HepG2 (cell line): ENCODE measurements around the gene PDZD2. TPM values are rescaled to one million over a fixed set of nuclear protein-coding genes. Genes with fewer than 3 reads are reported as not detected.

Source experiments
- ETV6 ChIP-seq: sonication (generic); formaldehyde crosslinking; conservative IDR thresholded peaks from 2 replicates; pipeline ENCODE4 v1.4.0; 2020; ENCODE audit warnings: missing genetic modification reagents
- FOSL2 ChIP-seq: sonication (generic); formaldehyde crosslinking; IDR thresholded peaks from 2 replicates; pipeline ENCODE4 v1.4.0; 2020; ENCODE audit warnings: missing genetic modification reagents
- LCORL ChIP-seq, 2 experiments: fragments of 450-650 bp in 1 of 2; sonication (generic) in 1 of 2; formaldehyde crosslinking in 1 of 2; IDR thresholded peaks; 2 replicates each; pipeline versions ENCODE4 v1.5.0 to v1.6.1; 2017 to 2020; ENCODE audit warnings: antibody characterized with exemption in 1 of 2, missing genetic modification reagents in 1 of 2
- MAFF ChIP-seq: IDR thresholded peaks from 2 replicates; pipeline ENCODE4 v1.6.1; 2011; ENCODE audit warnings: low read depth, low read length, improper control_type of control experiment
- MED8 ChIP-seq: sonication (generic); formaldehyde crosslinking; IDR thresholded peaks from 2 replicates; pipeline ENCODE4 v1.8.1; 2023; ENCODE audit warnings: mild to moderate bottlenecking, missing genetic modification reagents; ENCODE audit not compliant: insufficient replicate concordance
- SMC3 ChIP-seq: IDR thresholded peaks from 2 replicates; pipeline ENCODE4 v1.6.1; 2011; ENCODE audit warnings: low read length, improper control_type of control experiment
- U2AF2 ChIP-seq: fragments of 200-400 bp; formaldehyde crosslinking; IDR thresholded peaks from 2 replicates; pipeline ENCODE4 v1.6.1; 2017; ENCODE audit warnings: low read depth, mild to moderate bottlenecking, low read length
- ZMYM2 ChIP-seq: sonication (generic); formaldehyde crosslinking; IDR thresholded peaks from 2 replicates; pipeline ENCODE4 v1.8.0; 2022; ENCODE audit warnings: mild to moderate bottlenecking, missing genetic modification reagents
- ZNF263 ChIP-seq: sonication (generic); formaldehyde crosslinking; IDR thresholded peaks from 2 replicates; pipeline ENCODE4 v1.4.0; 2020; ENCODE audit warnings: missing genetic modification reagents
- ZNF329 ChIP-seq: sonication (generic); formaldehyde crosslinking; IDR thresholded peaks from 2 replicates; pipeline ENCODE4 v1.9.0; 2021; ENCODE audit warnings: low read depth, mild to moderate bottlenecking, missing genetic modification reagents
- polyA plus RNA-seq, 8 experiments: library from polyadenylated mRNA; depleted of rRNA in 3 of 8; stranded (reverse) in 7 of 8; unstranded in 1 of 8; fragments of >200 nt; fragmentation: Illumina TruSeq in 4 of 8; extraction: Trizol in 4 of 8; gene quantifications; 2 replicates each; pipeline versions ENCODE4 v1.2.1 to v1.2.3, GENCODE V29; 2011 to 2016; ENCODE audit warnings: low read depth in 4 of 8, missing spikeins in 1 of 8, mixed read lengths in 1 of 8; ENCODE audit not compliant: insufficient read depth in 1 of 8
- total RNA-seq, 5 experiments: library from RNA; depleted of rRNA; stranded (reverse); fragments of >200 nt; fragmentation: Illumina TruSeq; extraction: Trizol; gene quantifications; 2 replicates each; pipeline ENCODE4 v1.2.3, GENCODE V29; 2016; ENCODE audit warnings: low read depth in 1 of 5
- TF ChIP-seq, protein P1 (sequence below): sonication (generic); formaldehyde crosslinking; IDR thresholded peaks from 2 replicates; pipeline ENCODE4 v1.5.0; 2020; ENCODE audit warnings: missing genetic modification reagents
- TF ChIP-seq, protein P2 (sequence below): sonication (generic); formaldehyde crosslinking; IDR thresholded peaks from 2 replicates; pipeline ENCODE4 v1.4.0; 2020; ENCODE audit warnings: missing genetic modification reagents, low read depth, mild to moderate bottlenecking, borderline replicate concordance
- TF ChIP-seq, protein P3 (sequence below), 2 experiments: sonication (generic) in 1 of 2; formaldehyde crosslinking in 1 of 2; IDR thresholded peaks; 2 replicates each; pipeline versions ENCODE4 v1.6.1 to v1.9.0; 2014 to 2022; ENCODE audit warnings: antibody characterized with exemption in 1 of 2, borderline replicate concordance in 1 of 2, inconsistent platforms in 1 of 2, low read depth in 1 of 2, missing genetic modification reagents in 1 of 2

PDZD2 gene
- total and polyA plus RNA-seq, 2 of the 13 experiments (the other 11 are each of a cell fraction or from before 2014, with no cell fraction given) = 0.04 TPM; not detected in 1

DNA sequence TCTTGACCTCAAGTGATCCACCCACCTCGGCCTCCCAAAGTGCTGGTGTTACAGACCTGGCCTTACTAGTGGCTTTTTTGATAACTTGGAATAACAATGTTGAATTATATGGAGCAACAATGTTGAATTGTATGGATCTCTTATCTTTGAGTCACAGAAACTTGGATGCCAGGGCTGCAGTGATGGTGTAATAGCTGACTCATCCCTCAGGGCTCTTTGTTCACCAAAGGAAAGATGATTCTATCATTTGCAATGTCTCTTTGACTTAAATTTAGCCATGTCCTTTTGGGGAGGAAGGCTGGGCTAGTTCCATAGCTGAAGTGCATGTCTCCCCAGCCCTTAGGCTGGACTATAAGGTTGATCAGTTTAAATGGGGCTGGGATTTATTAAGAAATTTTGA is 172.3 kb downstream of the PDZD2 start (continued):
- no peak for TF ChIP-seq MED8 (CRISPR knock-in tag)
- TF ChIP-seq, protein P1, sequence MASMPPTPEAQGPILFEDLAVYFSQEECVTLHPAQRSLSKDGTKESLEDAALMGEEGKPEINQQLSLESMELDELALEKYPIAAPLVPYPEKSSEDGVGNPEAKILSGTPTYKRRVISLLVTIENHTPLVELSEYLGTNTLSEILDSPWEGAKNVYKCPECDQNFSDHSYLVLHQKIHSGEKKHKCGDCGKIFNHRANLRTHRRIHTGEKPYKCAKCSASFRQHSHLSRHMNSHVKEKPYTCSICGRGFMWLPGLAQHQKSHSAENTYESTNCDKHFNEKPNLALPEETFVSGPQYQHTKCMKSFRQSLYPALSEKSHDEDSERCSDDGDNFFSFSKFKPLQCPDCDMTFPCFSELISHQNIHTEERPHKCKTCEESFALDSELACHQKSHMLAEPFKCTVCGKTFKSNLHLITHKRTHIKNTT = no peak
- TF ChIP-seq MAFF = 0 out of 2 replicates have a peak, but pooled peaks have one; percentile 5
- TF ChIP-seq ZNF329 (CRISPR knock-in tag) = no peak
- no peak for TF ChIP-seq U2AF2
- no peak for TF ChIP-seq SMC3
- TF ChIP-seq ZNF263 (CRISPR knock-in tag) = no peak
- TF ChIP-seq, protein P2, sequence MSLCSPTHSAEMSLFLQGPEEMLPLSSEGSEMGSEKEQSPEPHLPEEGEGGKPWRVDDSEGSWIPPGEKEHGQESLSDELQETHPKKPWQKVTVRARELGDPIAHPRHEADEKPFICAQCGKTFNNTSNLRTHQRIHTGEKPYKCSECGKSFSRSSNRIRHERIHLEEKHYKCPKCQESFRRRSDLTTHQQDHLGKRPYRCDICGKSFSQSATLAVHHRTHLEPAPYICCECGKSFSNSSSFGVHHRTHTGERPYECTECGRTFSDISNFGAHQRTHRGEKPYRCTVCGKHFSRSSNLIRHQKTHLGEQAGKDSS (CRISPR knock-in tag) = no peak
- peak; percentile 73 for TF ChIP-seq FOSL2 (CRISPR knock-in tag)
- no peak for TF ChIP-seq ZMYM2 (CRISPR knock-in tag)
- TF ChIP-seq ETV6 (CRISPR knock-in tag) = no peak
- TF ChIP-seq LCORL (IDR thresholded peaks at IDR 0.05) = no peak
- no peak for TF ChIP-seq LCORL (CRISPR knock-in tag; IDR thresholded peaks at IDR 0.05)
- TF ChIP-seq, protein P3, sequence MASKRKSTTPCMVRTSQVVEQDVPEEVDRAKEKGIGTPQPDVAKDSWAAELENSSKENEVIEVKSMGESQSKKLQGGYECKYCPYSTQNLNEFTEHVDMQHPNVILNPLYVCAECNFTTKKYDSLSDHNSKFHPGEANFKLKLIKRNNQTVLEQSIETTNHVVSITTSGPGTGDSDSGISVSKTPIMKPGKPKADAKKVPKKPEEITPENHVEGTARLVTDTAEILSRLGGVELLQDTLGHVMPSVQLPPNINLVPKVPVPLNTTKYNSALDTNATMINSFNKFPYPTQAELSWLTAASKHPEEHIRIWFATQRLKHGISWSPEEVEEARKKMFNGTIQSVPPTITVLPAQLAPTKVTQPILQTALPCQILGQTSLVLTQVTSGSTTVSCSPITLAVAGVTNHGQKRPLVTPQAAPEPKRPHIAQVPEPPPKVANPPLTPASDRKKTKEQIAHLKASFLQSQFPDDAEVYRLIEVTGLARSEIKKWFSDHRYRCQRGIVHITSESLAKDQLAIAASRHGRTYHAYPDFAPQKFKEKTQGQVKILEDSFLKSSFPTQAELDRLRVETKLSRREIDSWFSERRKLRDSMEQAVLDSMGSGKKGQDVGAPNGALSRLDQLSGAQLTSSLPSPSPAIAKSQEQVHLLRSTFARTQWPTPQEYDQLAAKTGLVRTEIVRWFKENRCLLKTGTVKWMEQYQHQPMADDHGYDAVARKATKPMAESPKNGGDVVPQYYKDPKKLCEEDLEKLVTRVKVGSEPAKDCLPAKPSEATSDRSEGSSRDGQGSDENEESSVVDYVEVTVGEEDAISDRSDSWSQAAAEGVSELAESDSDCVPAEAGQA (IDR thresholded peaks at IDR 0.05; ENCODE audit: low read depth) = no peak
- TF ChIP-seq, protein P3 (CRISPR knock-in tag; IDR thresholded peaks at IDR 0.05; ENCODE audit: borderline replicate concordance) = no peak
